Activated naive CD8-positive, alpha-beta T cell (primary cell): ENCODE results near the gene JAZF1.

Experiments
- H3K27ac Mint-ChIP-seq: one replicate; pipeline ENCODE4 v1.8.0; 2021; ENCODE audit warnings: mixed read lengths
- H3K27me3 Mint-ChIP-seq: one replicate; pipeline ENCODE4 v1.8.0; 2021; ENCODE audit warnings: mixed read lengths
- H3K36me3 Mint-ChIP-seq: one replicate; pipeline ENCODE4 v1.8.0; 2021; ENCODE audit warnings: mixed read lengths
- H3K4me1 Mint-ChIP-seq: one replicate; pipeline ENCODE4 v1.8.0; 2021; ENCODE audit warnings: low read depth, mixed read lengths
- H3K4me3 Mint-ChIP-seq: one replicate; pipeline ENCODE4 v1.8.0; 2021; ENCODE audit warnings: mild to moderate bottlenecking, mixed read lengths
- H3K9me3 Mint-ChIP-seq: one replicate; pipeline ENCODE4 v1.8.0; 2021; ENCODE audit warnings: low read depth, mixed read lengths

Gene JAZF1

GRCh38 chr7:27961255-27961654 lies 219.3 kb downstream of the JAZF1 start:
- no peak overlapping the region for H3K27ac Mint-ChIP-seq
- no peaks in the 10 kb centered on the region for H3K27me3 Mint-ChIP-seq
- H3K36me3 Mint-ChIP-seq, result no peaks in the 10 kb centered on the region
- H3K4me1 Mint-ChIP-seq, result no peaks in the 10 kb centered on the region
- no peaks in the 10 kb centered on the region for H3K9me3 Mint-ChIP-seq
- H3K4me3 Mint-ChIP-seq, result no peak overlapping the region

GRCh38 chr7:27960415-27960814 lies 220.2 kb downstream of the JAZF1 start:
- Mint-ChIP-seq H3K27ac (no peak overlapping the region), H3K9me3 (no peaks in the 10 kb centered on the region), H3K27me3 (no peaks in the 10 kb centered on the region), H3K36me3 (no peaks in the 10 kb centered on the region), H3K4me1 (no peaks in the 10 kb centered on the region), H3K4me3 (no peak overlapping the region)

- Mint-ChIP-seq H3K27ac (no peak overlapping the region), H3K27me3 (no peaks in the 10 kb centered on the region), H3K4me3 (no peak overlapping the region), H3K36me3 (no peaks in the 10 kb centered on the region), H3K4me1 (peaks cover 4% of the 10 kb centered on the region), H3K9me3 (no peaks in the 10 kb centered on the region)
Measured at GRCh38 chr7:27958933-27959548, 221.6 kb downstream of the JAZF1 start.

- H3K27me3 Mint-ChIP-seq, result no peaks in the 10 kb centered on the region
- no peak overlapping the region for H3K27ac Mint-ChIP-seq
- H3K4me3 Mint-ChIP-seq, result no peak overlapping the region
- no peaks in the 10 kb centered on the region for H3K9me3 Mint-ChIP-seq
- peaks cover 3% of the 10 kb centered on the region for H3K36me3 Mint-ChIP-seq
- peaks cover 29% of the 10 kb centered on the region for H3K4me1 Mint-ChIP-seq
Measured at GRCh38 chr7:27955596-27955995, 225.0 kb downstream of the JAZF1 start.

- Mint-ChIP-seq H3K9me3 (no peaks in the 10 kb centered on the region), H3K27me3 (no peaks in the 10 kb centered on the region), H3K36me3 (peaks cover 3% of the 10 kb centered on the region), H3K27ac (no peak overlapping the region), H3K4me3 (no peak overlapping the region), H3K4me1 (peaks cover 29% of the 10 kb centered on the region)
Measured at GRCh38 chr7:27955011-27955410, 225.6 kb downstream of the JAZF1 start.

GRCh38 chr7:27953777-27954176 lies 226.8 kb downstream of the JAZF1 start:
- no peaks in the 10 kb centered on the region for H3K27me3 Mint-ChIP-seq
- peaks cover 9% of the 10 kb centered on the region for H3K36me3 Mint-ChIP-seq
- no peak overlapping the region for H3K4me3 Mint-ChIP-seq
- H3K27ac Mint-ChIP-seq, result no peak overlapping the region
- H3K9me3 Mint-ChIP-seq, result no peaks in the 10 kb centered on the region
- H3K4me1 Mint-ChIP-seq, result peaks cover 29% of the 10 kb centered on the region

- no peaks in the 10 kb centered on the region for H3K27me3 Mint-ChIP-seq
Measured at GRCh38 chr7:27953361-27953760, 227.2 kb downstream of the JAZF1 start.

GRCh38 chr7:27952456-27953285 lies 227.9 kb downstream of the JAZF1 start:
- Mint-ChIP-seq H3K4me3 (peak overlapping the region; percentile 13), H3K27ac (no peak overlapping the region), H3K4me1 (peaks cover 29% of the 10 kb centered on the region), H3K36me3 (peaks cover 11% of the 10 kb centered on the region), H3K9me3 (no peaks in the 10 kb centered on the region), H3K27me3 (no peaks in the 10 kb centered on the region)

More at GRCh38 chr7:27953361-27953760, 227.2 kb downstream of the JAZF1 start:
- Mint-ChIP-seq H3K4me1 (peaks cover 29% of the 10 kb centered on the region), H3K36me3 (peaks cover 9% of the 10 kb centered on the region), H3K4me3 (no peak overlapping the region), H3K9me3 (no peaks in the 10 kb centered on the region), H3K27ac (no peak overlapping the region)

- Mint-ChIP-seq H3K4me3 (no peak overlapping the region), H3K9me3 (no peaks in the 10 kb centered on the region), H3K27me3 (no peaks in the 10 kb centered on the region), H3K4me1 (peaks cover 29% of the 10 kb centered on the region), H3K27ac (no peak overlapping the region), H3K36me3 (peaks cover 14% of the 10 kb centered on the region)
Measured at GRCh38 chr7:27950123-27950522, 230.5 kb downstream of the JAZF1 start.

GRCh38 chr7:27948861-27949260 lies 231.7 kb downstream of the JAZF1 start:
- Mint-ChIP-seq H3K27me3 (no peaks in the 10 kb centered on the region), H3K36me3 (peaks cover 15% of the 10 kb centered on the region), H3K27ac (no peak overlapping the region), H3K4me1 (peaks cover 23% of the 10 kb centered on the region), H3K9me3 (no peaks in the 10 kb centered on the region), H3K4me3 (no peak overlapping the region)

GRCh38 chr7:27947586-27948278 lies 232.9 kb downstream of the JAZF1 start:
- Mint-ChIP-seq H3K36me3 (peaks cover 17% of the 10 kb centered on the region), H3K4me3 (no peak overlapping the region)

GRCh38 chr7:27946351-27946750 lies 234.2 kb downstream of the JAZF1 start:
- H3K4me1 Mint-ChIP-seq, result no peaks in the 10 kb centered on the region
- H3K27ac Mint-ChIP-seq, result no peak overlapping the region
- H3K9me3 Mint-ChIP-seq, result no peaks in the 10 kb centered on the region
- H3K4me3 Mint-ChIP-seq, result no peak overlapping the region
- no peaks in the 10 kb centered on the region for H3K27me3 Mint-ChIP-seq
- H3K36me3 Mint-ChIP-seq, result peaks cover 16% of the 10 kb centered on the region

More at GRCh38 chr7:27947586-27948278, 232.9 kb downstream of the JAZF1 start:
- H3K27me3 Mint-ChIP-seq, result no peaks in the 10 kb centered on the region
- H3K4me1 Mint-ChIP-seq, result peaks cover 12% of the 10 kb centered on the region
- H3K9me3 Mint-ChIP-seq, result no peaks in the 10 kb centered on the region
- H3K27ac Mint-ChIP-seq, result no peak overlapping the region

- Mint-ChIP-seq H3K27me3 (no peaks in the 10 kb centered on the region), H3K9me3 (no peaks in the 10 kb centered on the region), H3K27ac (no peak overlapping the region), H3K4me1 (no peaks in the 10 kb centered on the region), H3K4me3 (no peak overlapping the region), H3K36me3 (peaks cover 17% of the 10 kb centered on the region)
Measured at GRCh38 chr7:27945058-27945795, 235.4 kb downstream of the JAZF1 start.

GRCh38 chr7:27944643-27945042 lies 236.0 kb downstream of the JAZF1 start:
- no peaks in the 10 kb centered on the region for H3K27me3 Mint-ChIP-seq
- peaks cover 16% of the 10 kb centered on the region for H3K36me3 Mint-ChIP-seq
- no peak overlapping the region for H3K4me3 Mint-ChIP-seq
- no peak overlapping the region for H3K27ac Mint-ChIP-seq
- H3K9me3 Mint-ChIP-seq, result no peaks in the 10 kb centered on the region
- H3K4me1 Mint-ChIP-seq, result no peaks in the 10 kb centered on the region

- Mint-ChIP-seq H3K9me3 (no peaks in the 10 kb centered on the region), H3K4me3 (no peak overlapping the region), H3K36me3 (peaks cover 12% of the 10 kb centered on the region), H3K4me1 (no peaks in the 10 kb centered on the region), H3K27ac (no peak overlapping the region), H3K27me3 (no peaks in the 10 kb centered on the region)
Measured at GRCh38 chr7:27943241-27943640, 237.4 kb downstream of the JAZF1 start.
